OCI-M2 (cell line): ENCODE measurements around the gene HID1.
"Not testable (repeated sequence)": the region's sequence is repeated elsewhere in the genome, so short reads cannot be mapped to it uniquely, and the experiment has no call there.

Experiments used
- DNase-seq: peaks from one replicate; lab custom pipeline; 2025; ENCODE audit not compliant: unreplicated experiment; lab: John Stamatoyannopoulos, UW

The HID1 gene

DNA sequence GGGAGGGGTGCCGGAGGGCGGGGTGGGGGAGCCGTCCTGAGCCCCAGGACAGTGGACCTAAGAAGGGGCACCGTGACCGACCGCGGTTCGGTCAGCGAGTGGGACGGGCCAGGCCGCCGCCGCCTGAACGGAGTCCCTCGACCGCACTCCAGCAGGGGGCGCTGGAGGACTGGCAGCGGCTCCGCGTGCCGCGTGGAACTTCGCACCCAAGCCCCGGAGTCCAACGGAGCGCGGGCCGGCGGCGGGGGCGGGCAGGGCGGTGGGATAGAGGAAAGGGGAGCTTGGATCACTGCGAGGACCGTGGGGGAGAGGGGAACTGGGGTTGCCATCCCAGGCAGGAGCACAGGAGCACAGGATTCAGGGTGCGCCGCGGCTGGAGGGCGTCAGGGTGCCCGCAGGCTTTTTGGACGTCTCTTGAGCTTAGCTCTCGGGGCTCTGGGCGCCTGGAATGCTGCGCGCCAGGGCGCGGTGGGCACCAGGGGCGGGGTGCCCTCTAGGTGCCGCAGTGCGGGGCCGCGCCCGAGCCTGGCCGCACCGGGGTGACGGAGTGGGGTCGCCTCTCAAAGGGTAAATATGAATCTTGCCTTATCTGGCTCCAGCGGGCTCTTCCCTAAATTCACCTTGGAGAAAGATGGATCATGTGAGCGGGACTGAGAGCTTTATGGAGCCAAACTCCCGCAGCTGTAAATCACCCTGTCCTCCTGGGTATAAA is 48.9 kb downstream of the HID1 start:
- peak; percentile 2 for DNase-seq

DNA sequence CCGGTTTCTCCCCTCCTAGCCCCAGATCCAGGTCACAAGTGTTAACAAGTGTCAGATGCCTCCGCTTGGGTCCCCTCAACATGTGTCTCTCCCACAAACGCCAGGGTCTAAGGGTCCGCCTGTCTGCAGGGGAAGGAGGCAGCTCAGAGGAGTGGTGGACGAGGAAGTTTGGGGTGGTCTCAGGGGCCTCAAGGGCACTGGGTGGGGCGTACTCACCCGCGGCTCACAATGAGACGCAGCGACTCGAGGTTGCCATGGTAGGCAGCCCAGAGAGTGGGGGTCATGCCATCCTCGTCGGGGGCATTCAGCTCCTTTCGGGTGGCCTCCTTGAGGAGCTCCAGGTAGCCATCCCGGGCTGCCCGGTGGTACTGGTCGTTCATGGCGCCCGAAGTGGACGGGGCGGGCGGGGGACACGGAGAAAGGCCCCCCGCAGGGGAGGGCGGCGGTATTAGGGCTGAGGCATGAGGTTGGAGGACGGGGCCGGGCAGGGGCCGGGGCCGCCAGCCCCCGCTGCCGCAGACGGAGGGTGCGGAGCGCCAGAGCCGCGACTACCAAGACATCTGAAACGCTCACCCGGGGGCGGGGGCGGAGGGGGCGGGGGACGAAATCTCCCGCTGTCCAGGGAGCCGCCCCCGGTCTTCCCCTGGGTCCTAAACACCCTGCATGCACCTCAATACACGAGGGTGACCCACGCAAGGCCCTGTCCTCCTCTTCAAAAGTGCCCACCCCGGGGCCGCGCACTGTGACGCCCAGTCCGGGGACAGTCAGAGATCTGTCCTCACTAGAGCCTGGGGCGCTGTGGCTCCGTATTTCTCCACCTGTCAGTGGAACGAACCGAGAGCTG is 49.6 kb downstream of the HID1 start, which contains the start of gene USH1G:
USH1G (minus strand) TSS at position 562 of the 844 bp plus-strand sequence; CDS start at position 380, 182 bp downstream.
- DNase-seq: no peak

DNA sequence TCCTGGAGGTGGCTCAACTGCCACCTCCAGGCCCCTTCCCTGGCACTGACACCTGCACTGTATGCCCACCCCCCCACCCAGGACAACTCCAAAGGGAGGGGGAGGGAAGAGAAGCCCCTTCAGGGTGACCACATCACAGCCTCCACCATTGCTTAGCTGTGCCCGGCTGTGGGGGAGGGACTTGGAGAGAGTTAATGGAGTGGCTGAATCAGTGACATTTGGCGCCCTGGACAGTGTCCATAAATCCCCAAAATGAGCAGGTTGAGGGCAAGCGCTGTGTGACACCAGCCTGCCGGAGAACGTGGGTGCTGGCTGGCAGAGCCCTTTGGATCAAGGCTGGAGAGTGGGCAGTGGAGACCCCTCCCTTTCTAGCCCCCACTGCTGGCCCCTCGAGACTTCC is 50.4 kb downstream of the HID1 start:
- DNase-seq: no peak

- no peak for DNase-seq
Measured at GRCh38 chr17:74921769-74922168, 50.8 kb downstream of the HID1 start.

DNA sequence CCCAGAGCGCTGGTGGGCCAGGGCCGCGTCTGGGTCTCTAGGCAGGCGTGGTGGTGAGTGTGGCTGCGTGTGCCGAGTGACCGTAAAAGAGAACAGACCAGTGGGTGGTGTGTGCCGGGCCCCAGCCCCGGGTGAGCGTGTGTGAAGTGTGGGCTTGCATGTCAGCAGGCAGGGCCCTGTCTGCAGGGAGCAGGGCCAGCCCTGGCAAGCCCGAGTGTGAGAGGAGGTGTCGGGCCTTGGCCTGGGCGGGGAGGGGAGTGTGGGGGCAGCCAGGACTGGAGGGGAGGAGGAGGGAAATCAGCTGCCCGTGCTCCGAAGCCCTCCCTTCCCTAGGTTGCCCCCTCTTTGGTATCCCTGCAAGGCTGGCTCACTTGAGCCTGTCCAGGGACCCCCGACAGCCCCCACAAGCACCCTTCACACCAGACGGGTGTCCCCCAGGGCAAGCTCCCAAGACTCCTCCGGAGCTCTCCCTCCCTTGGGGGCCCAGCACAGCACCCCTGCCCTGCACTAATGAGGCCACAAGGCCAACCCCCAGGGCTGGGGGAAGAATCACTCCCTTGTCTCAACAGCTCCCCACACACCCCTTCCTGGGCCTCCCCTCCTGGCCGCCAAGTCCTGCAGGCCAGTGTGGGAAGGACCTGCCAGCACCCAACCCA is 51.4 kb downstream of the HID1 start:
- no peak for DNase-seq

- no peak for DNase-seq
Measured at GRCh38 chr17:74920642-74921025, 51.9 kb downstream of the HID1 start.

DNA sequence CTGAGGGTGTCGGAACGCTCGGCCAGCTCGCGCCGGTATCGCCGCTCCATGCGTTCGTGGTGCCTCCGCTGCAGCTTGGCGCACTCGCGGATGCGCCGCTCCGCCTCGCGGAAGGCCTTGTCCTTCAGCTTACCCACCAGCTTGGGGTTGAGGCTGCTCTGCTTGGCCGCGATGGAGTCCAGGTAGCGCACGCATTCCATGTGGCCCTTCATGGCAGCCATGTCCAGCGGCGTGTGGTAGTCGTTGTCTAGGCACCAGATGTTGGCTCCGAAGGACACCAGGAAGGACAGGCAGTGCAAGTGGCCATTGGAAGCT is 52.3 kb downstream of the HID1 start:
- no peak for DNase-seq

GRCh38 chr17:74919440-74920305 is 52.9 kb downstream of the HID1 start:
- DNase-seq: no peak

GRCh38 chr17:74918906-74919305 is 53.7 kb downstream of the HID1 start:
- DNase-seq: no peak

DNA sequence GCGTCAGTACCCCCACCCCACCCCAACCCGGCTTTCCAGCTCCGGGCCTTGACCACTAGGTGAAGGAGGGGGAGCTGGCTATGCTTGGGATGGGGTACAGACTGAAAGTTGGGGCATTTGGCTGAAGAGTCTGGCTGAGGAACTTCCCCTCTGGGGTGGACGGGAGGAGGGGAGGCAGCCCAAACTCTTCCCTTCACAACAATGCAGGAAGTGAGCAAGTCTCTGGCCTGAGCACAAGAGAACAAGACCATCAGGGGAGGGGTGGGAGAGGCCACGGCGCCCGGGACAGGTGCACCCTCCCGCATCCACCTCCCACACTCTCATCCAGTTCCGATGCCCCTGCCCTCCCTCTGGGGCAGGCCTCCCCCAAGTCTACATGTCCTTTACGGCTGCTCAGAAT is 55.1 kb downstream of the HID1 start:
- no peak for DNase-seq

- DNase-seq: no peak
Measured at GRCh38 chr17:74916851-74917199, 55.7 kb downstream of the HID1 start.

DNA sequence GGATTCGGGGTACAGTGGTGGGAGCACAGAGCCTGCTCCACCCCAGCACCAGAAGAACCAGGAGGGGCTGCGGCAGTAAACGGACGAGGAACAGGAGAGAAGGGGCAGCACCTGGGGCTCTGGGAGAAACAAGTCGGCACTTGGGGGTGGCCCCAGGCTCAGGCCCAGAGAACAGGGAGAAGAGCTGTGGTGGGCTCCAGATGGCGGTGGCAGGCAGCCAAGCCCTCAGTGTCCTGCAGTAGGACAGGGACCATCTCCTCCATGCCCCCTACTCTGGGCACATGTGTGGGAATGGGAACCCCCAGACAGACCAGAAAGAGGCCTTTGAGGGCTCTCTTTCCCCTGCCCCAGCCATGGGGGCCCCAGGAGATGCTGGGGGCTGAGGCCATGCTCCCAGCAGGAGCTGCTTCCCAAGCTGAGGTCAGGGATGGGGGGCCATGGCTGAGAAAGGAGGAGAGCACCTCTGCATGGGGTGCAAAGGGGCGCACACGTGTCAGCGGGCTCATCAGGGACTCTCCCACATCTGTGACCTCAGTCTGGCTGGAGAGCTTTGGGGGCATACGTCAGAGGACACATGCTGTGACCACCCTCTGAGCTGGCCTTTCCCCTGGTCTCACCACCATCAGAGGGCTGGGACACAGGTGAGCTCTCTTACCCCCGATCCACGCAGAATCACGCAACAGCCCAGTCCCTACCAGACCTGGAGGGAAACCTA is 56.3 kb downstream of the HID1 start:
- no peak for DNase-seq

DNA sequence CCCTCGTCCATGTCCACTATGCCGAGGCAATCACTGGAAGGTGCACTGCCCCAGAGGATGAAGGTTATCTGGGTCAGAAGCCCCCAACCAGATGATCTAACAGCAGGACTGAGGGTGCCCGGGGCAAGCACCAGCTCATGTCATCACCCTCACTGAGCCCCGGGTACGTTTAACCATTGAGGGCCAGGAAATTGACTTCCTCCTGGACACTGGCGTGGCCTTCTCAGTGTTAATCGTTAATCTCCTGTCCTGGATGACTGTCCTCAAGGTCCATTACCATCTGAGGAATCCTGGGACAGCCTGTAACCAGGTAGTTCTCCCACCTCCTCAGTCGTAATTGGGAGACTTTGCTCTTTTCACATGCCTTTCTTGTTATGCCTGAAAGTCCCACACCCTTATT is 61.1 kb downstream of the HID1 start:
- not testable (repeated sequence) for DNase-seq

DNA sequence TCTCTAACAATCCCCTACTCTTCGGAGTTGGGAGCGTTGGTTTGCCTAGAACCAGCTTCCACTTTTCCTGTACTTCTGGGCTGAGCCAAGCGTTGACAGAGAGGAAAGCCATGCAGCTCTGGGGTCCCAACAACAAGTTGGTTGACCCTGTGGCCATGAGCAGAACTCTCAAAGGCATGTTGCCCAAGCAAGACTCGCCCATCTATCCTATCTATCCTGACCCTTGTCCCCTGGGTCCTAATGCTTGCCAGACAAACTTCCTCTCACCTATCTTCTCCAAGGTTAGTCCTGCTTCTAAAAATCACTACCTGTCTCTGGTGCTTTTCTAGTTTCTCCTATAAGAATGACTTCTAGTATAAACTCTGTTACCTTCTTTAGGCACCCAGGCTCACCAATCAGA is 63.5 kb downstream of the HID1 start:
- not testable (repeated sequence) for DNase-seq

DNA sequence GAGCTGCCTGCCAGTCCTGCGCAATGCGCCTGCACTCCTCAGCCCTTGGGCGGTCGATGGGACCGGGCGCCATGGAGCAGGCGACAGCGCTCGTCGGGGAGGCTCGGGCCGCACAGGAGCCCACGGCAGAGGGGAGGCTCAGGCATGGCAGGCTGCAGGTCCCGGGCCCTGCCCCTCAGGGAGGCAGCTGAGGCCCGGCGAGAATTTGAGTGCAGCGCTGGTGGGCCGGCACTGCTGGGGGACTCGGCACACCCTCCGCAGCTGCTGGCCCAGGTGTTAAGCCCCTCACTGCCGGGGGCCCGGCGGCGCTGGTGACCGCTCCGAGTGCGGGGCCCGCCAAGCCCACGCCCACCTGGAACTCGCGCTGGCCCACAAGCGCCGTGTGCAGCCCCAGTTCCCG is 65.5 kb downstream of the HID1 start:
- no peak for DNase-seq

- not testable (repeated sequence) for DNase-seq
Measured at GRCh38 chr17:74906214-74906793, 66.3 kb downstream of the HID1 start.

GRCh38 chr17:74904687-74905409 is 67.7 kb downstream of the HID1 start:
- DNase-seq: no peak

DNA sequence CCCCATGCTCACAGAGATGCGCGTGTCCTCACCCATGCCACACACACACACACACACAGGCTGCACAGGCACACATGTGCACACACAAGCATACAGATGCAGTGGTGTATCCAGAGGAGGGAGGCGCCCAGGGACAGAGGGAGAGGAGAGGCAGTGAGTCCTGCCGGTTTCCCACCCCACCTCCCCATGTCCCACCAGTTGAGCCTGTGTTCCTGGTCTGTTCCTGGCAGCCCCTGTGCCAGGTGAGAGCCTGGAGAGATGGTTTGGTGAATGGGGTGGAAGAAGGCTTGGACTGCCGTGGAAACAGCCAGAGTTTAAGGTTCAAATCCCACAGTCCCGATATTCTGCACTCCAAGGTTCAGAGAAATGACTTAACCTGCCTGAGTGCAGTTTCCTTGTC is 68.9 kb downstream of the HID1 start:
- DNase-seq: no peak

DNA sequence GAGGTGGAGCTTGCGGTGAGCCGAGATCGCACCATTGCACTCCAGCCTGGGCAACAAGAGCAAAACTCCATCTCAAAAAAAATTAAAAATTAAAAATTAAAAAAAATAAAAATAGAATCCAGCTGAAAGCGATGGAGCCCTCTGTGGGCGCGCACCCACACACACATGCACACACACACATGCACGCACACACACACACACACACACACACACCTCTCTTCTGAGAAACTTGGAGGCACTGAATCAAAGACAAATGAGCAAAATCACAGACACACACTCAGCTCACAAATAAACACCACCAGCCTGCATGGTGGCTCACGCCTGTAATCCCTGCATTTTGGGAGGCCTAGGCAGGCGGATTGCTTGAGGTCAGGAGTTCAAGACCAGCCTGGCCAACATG is 69.5 kb downstream of the HID1 start:
- no peak for DNase-seq
